GM23338 (cell line): ENCODE measurements around the gene COQ6. TPM values are rescaled to one million over a fixed set of nuclear protein-coding genes. Genes with fewer than 3 reads are reported as not detected.

ENCODE experiments used
- CTCF ChIP-seq, 2 experiments: fragments of 200-600 bp in 1 of 2; sonication (generic) in 1 of 2; conservative IDR thresholded peaks; 2 replicates each; pipeline versions ENCODE4 v1.5.1 to v1.6.1; 2016 to 2017; ENCODE audit warnings: antibody characterized with exemption in 2 of 2, low read depth in 2 of 2, mild to moderate bottlenecking in 2 of 2, moderate library complexity in 1 of 2
- EZH2 ChIP-seq: fragments of 200-600 bp; sonication (generic); IDR thresholded peaks from one replicate; pipeline ENCODE4 v1.8.0; 2017; ENCODE audit warnings: antibody characterized with exemption, mild to moderate bottlenecking, low read depth; ENCODE audit not compliant: unreplicated experiment
- EZH2phosphoT487 ChIP-seq: fragments of 200-600 bp; sonication (generic); IDR thresholded peaks from one replicate; pipeline ENCODE4 v1.8.1; 2018; ENCODE audit warnings: antibody characterized with exemption; ENCODE audit not compliant: unreplicated experiment
- NANOG ChIP-seq: IDR thresholded peaks from 2 replicates; pipeline ENCODE4 v1.6.1; 2016; ENCODE audit warnings: antibody characterized with exemption, borderline replicate concordance
- REST ChIP-seq: IDR thresholded peaks from one replicate; pipeline ENCODE4 v1.6.1; 2018; ENCODE audit warnings: antibody characterized with exemption; ENCODE audit not compliant: unreplicated experiment
- ZNF462 ChIP-seq: fragments of 250-450 bp; sonication (Bioruptor Pico); IDR thresholded peaks from 2 replicates; pipeline ENCODE4 v1.5.0; 2020; ENCODE audit warnings: mild to moderate bottlenecking, moderate library complexity
- polyA plus RNA-seq: library from polyadenylated mRNA; unstranded; fragments of >200 nt; fragmentation: Nextera tagmentation; extraction: Ambion mirVana; gene quantifications from 2 replicates; pipeline ENCODE4 v1.2.1, GENCODE V29; 2016
- total RNA-seq: library from RNA; depleted of rRNA; stranded (reverse); fragments of >200 nt; shearing (Covaris generic); gene quantifications from 2 replicates; pipeline ENCODE4 v1.2.3, GENCODE V29; 2014

The COQ6 gene
- total and polyA plus RNA-seq, 2 experiments from 2014 or later = 6.8 to 13.8 TPM

DNA sequence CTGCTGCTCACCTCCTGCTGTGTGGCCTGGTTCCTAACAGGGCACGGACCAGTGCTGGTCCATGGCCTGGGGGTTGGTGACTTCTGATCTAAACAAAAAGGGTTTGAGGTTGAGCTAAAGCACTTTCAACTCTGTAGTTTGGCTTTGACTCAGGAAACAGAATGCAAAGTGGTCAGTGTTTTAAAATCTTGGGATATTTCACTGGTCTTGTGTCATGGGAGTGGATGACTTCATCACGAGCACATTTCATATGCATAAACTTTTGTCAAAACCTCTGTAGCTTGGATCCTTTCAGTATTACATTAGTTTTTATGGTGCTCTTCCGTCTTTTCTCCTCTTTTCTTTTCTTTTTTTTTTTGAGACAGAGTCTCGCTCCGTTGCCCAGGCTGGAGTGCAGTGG, 25.8 kb upstream of the COQ6 start (continued):
- TF ChIP-seq ZNF462 (CRISPR knock-in tag) (no peak), NANOG (no peak), EZH2 (no peak), EZH2phosphoT487 (no peak), REST (no peak), CTCF (conservative IDR thresholded peaks at IDR 0.05; ENCODE audit: low read depth in 2 of 2) (no peak)
